ENCODE data around the gene BHLHE41. TPM values are rescaled to one million over a fixed set of nuclear protein-coding genes. Genes with fewer than 3 reads are reported as not detected.

BHLHE41 gene
- total RNA-seq, 1 experiment from 2014 or later, result 7.6 TPM

GRCh38 chr12:26148291-26148690 lies 23.5 kb upstream of the BHLHE41 start (continued):
- TF ChIP-seq ZMAT4 (CRISPR knock-in tag; IDR thresholded peaks at IDR 0.05) (no peak), SP1 (CRISPR knock-in tag; conservative IDR thresholded peaks at IDR 0.05) (no peak), JUN (CRISPR knock-in tag; IDR thresholded peaks at IDR 0.05) (no peak), HMGXB4 (CRISPR knock-in tag; IDR thresholded peaks at IDR 0.05) (no peak), FOXP4 (CRISPR knock-in tag; IDR thresholded peaks at IDR 0.05) (no peak), CDX4 (CRISPR knock-in tag; IDR thresholded peaks at IDR 0.05; ENCODE audit: borderline replicate concordance) (no peak), ZBTB43 (CRISPR knock-in tag; IDR thresholded peaks at IDR 0.05) (no peak), ZNF416 (CRISPR knock-in tag; IDR thresholded peaks at IDR 0.05) (no peak), NFATC4 (CRISPR knock-in tag; IDR thresholded peaks at IDR 0.05) (no peak), SMAD3 (CRISPR knock-in tag; IDR thresholded peaks at IDR 0.05; ENCODE audit: borderline replicate concordance) (no peak)

GRCh38 chr12:26143291-26143690 lies 18.5 kb upstream of the BHLHE41 start:
- no peaks in the 10 kb centered on the region for H3K4me1 Mint-ChIP-seq
- CTCF ChIA-PET, result no interaction called here
- no peak for DNase-seq (ENCODE audit: low spot score)
- no peak overlapping the region for H3K27ac Mint-ChIP-seq
- no peak overlapping the region for H3K4me3 Mint-ChIP-seq
- no peaks in the 10 kb centered on the region for H3K27me3 Mint-ChIP-seq (ENCODE audit: low read depth)
- H3K36me3 Mint-ChIP-seq, result no peaks in the 10 kb centered on the region
- no peaks in the 10 kb centered on the region for H3K9me3 Mint-ChIP-seq
- no peak for ATAC-seq
- POLR2A ChIA-PET, result no interaction called here
- no peak for TF ChIP-seq OVOL2 (CRISPR knock-in tag; IDR thresholded peaks at IDR 0.05; ENCODE audit: borderline replicate concordance)
- no peak for TF ChIP-seq PRDM15 (CRISPR knock-in tag; IDR thresholded peaks at IDR 0.05)
- no peak for TF ChIP-seq NFE2L1 (CRISPR knock-in tag; IDR thresholded peaks at IDR 0.05)
- no peak for TF ChIP-seq MAX (CRISPR knock-in tag; IDR thresholded peaks at IDR 0.05)
- no peak for TF ChIP-seq ZNF396 (CRISPR knock-in tag; IDR thresholded peaks at IDR 0.05; ENCODE audit: borderline replicate concordance)
- TF ChIP-seq GRHL2 (CRISPR knock-in tag; IDR thresholded peaks at IDR 0.05; ENCODE audit: insufficient replicate concordance, severe bottlenecking), result no peak
- TF ChIP-seq ATF2 (CRISPR knock-in tag; IDR thresholded peaks at IDR 0.05; ENCODE audit: borderline replicate concordance, low read depth), result no peak
- TF ChIP-seq ZSCAN18 (CRISPR knock-in tag; IDR thresholded peaks at IDR 0.05), result no peak
- no peak for TF ChIP-seq PRRX2 (CRISPR knock-in tag; IDR thresholded peaks at IDR 0.05)
- no peak for TF ChIP-seq AR (CRISPR knock-in tag; IDR thresholded peaks at IDR 0.05)

Data from WTC11 (cell line).